Effector memory CD4-positive, alpha-beta T cell (primary cell): ENCODE measurements around the gene CD8A.
"Not testable (repeated sequence)": the region's sequence is repeated elsewhere in the genome, so short reads cannot be mapped to it uniquely, and the experiment has no call there.

Source experiments
- DNase-seq, 3 donors: peaks; one replicate each; pipeline ENCODE4 v3.0.0-alpha.2; 2020
- H3K27ac ChIP-seq: 2 replicates; pipeline ENCODE4 v1.7.0; 2013; ENCODE audit warnings: mild to moderate bottlenecking, low read length, moderate library complexity; ENCODE audit not compliant: insufficient read depth, poor library complexity, severe bottlenecking
- H3K27me3 ChIP-seq: replicated peaks from 2 replicates; pipeline ENCODE4 v1.7.0; 2013; ENCODE audit warnings: mild to moderate bottlenecking, low read length; ENCODE audit not compliant: insufficient read depth, control insufficient read depth, poor library complexity, severe bottlenecking
- H3K36me3 ChIP-seq: 2 replicates; pipeline ENCODE4 v1.7.0; 2013; ENCODE audit warnings: mild to moderate bottlenecking, low read length, moderate library complexity; ENCODE audit not compliant: control insufficient read depth, insufficient read depth
- H3K4me1 ChIP-seq: 2 replicates; pipeline ENCODE4 v1.7.0; 2013; ENCODE audit warnings: low read length, mild to moderate bottlenecking; ENCODE audit not compliant: control insufficient read depth, insufficient read depth, poor library complexity, severe bottlenecking
- H3K4me3 ChIP-seq: 2 replicates; pipeline ENCODE4 v1.7.0; 2013; ENCODE audit warnings: low read length, low read depth, mild to moderate bottlenecking; ENCODE audit not compliant: insufficient read depth, poor library complexity, severe bottlenecking
- H3K9me3 ChIP-seq: 2 replicates; pipeline ENCODE4 v1.7.0; 2013; ENCODE audit warnings: mild to moderate bottlenecking, low read length, moderate library complexity; ENCODE audit not compliant: control insufficient read depth

CD8A gene

GRCh38 chr2:86741889-86742498, 48.7 kb downstream of the CD8A start:
- not testable (repeated sequence) for H3K4me3 ChIP-seq, H3K4me1 ChIP-seq, H3K27me3 ChIP-seq, H3K9me3 ChIP-seq, DNase-seq, H3K27ac ChIP-seq, H3K36me3 ChIP-seq

- not testable (repeated sequence) for H3K36me3 ChIP-seq, H3K27me3 ChIP-seq, H3K27ac ChIP-seq, DNase-seq, H3K4me1 ChIP-seq, H3K4me3 ChIP-seq, H3K9me3 ChIP-seq
These were observed 50.8 kb downstream of the CD8A start for GRCh38 chr2:86739889-86740288.

- H3K4me1 ChIP-seq, DNase-seq, H3K9me3 ChIP-seq, H3K4me3 ChIP-seq, H3K27me3 ChIP-seq, H3K27ac ChIP-seq, H3K36me3 ChIP-seq: not testable (repeated sequence)
These were observed 51.2 kb downstream of the CD8A start for GRCh38 chr2:86739485-86739884.

GRCh38 chr2:86734896-86735295, 55.8 kb downstream of the CD8A start:
- H3K4me1 ChIP-seq, H3K36me3 ChIP-seq, DNase-seq, H3K4me3 ChIP-seq, H3K9me3 ChIP-seq, H3K27ac ChIP-seq, H3K27me3 ChIP-seq: not testable (repeated sequence)
